ENCODE measurements around the gene RAB8A. TPM values are rescaled to one million over a fixed set of nuclear protein-coding genes. Genes with fewer than 3 reads are reported as not detected.

RAB8A gene
- total RNA-seq, 1 experiment from 2014 or later: 108 TPM

DNA sequence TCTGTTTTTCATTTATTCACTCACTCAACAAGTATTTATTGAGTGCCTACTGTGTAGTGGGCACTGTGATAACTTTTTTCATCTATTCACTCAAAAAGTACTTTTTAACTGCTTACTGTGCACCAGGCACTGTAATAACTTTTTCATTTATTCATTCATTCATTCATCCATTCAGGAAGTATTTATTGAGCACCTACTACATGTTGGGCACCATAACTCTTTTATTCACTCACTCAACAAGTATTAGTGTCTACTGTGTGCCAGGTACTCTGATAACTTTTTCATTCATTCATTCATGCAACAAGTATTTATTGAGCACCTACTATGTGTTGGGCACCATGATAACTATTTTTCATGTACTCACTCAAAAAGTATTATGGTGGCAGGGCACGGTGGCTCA, 54.7 kb downstream of the RAB8A start:
- intact Hi-C loops (cut with micrococcal nuclease; ENCODE audit: unreplicated experiment): no loop called here
- CTCF ChIA-PET: no interaction called here

DNA sequence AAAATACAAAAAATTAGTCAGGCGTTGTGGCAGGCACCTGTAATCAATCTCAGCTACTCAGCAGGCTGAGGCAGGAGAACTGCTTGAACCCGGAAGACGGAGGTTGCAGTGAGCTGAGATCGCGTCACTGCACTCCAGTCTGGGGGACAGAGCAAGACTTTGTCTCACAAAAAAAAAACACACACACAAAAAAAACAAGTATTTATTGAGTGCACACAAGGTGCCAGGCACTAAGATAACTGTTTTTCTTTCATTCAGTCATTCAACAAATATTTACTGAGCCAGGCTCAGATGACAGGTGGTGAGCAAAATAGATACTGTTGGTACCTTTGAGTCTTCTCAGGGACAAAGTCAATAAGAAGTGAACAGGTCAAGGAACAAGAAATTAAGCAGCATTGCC, 55.4 kb downstream of the RAB8A start:
- intact Hi-C loops (cut with micrococcal nuclease; ENCODE audit: unreplicated experiment): no loop called here
- H3K36me3 Mint-ChIP-seq (ENCODE audit: insufficient read depth, unreplicated experiment): no peaks in the 10 kb centered on the region
- BruUV-seq (replicated peaks): no TSS peak
- ChIA-PET CTCF (no interaction called here), POLR2A (no interaction called here)
- H3K4me1 Mint-ChIP-seq (ENCODE audit: low read depth, unreplicated experiment): no peaks in the 10 kb centered on the region
- no peaks in the 10 kb centered on the region for H3K9me3 ChIP-seq
- H3K4me3 ChIP-seq (ENCODE audit: low read depth, low read length): no peak overlapping the region
- DNase-seq: no peak
- H3K9me3 Mint-ChIP-seq (ENCODE audit: unreplicated experiment): no peaks in the 10 kb centered on the region
- no peaks in the 10 kb centered on the region for H3K27me3 ChIP-seq (replicated peaks; ENCODE audit: control insufficient read depth, insufficient read depth, low read length)
- no peak overlapping the region for H3K4me3 Mint-ChIP-seq (ENCODE audit: unreplicated experiment)
- H3K36me3 ChIP-seq (ENCODE audit: control insufficient read depth, insufficient read depth, low read length): no peaks in the 10 kb centered on the region
- no peaks in the 10 kb centered on the region for H3K27me3 Mint-ChIP-seq (ENCODE audit: insufficient read depth, unreplicated experiment)
- TF ChIP-seq, protein P1, sequence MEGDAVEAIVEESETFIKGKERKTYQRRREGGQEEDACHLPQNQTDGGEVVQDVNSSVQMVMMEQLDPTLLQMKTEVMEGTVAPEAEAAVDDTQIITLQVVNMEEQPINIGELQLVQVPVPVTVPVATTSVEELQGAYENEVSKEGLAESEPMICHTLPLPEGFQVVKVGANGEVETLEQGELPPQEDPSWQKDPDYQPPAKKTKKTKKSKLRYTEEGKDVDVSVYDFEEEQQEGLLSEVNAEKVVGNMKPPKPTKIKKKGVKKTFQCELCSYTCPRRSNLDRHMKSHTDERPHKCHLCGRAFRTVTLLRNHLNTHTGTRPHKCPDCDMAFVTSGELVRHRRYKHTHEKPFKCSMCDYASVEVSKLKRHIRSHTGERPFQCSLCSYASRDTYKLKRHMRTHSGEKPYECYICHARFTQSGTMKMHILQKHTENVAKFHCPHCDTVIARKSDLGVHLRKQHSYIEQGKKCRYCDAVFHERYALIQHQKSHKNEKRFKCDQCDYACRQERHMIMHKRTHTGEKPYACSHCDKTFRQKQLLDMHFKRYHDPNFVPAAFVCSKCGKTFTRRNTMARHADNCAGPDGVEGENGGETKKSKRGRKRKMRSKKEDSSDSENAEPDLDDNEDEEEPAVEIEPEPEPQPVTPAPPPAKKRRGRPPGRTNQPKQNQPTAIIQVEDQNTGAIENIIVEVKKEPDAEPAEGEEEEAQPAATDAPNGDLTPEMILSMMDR (IDR thresholded peaks at IDR 0.05; ENCODE audit: insufficient read depth in 1 of 2, low read depth in 1 of 2, low read length in 1 of 2, severe bottlenecking in 1 of 2, unreplicated experiment in 1 of 2): no peak
- H3K4me1 ChIP-seq: peaks cover 5% of the 10 kb centered on the region
- H3K27ac Mint-ChIP-seq (ENCODE audit: unreplicated experiment): no peak overlapping the region

More for the DNA sequence above, 54.7 kb downstream of the RAB8A start:
- Mint-ChIP-seq H3K4me1 (ENCODE audit: low read depth, unreplicated experiment) (no peaks in the 10 kb centered on the region), H3K27me3 (ENCODE audit: insufficient read depth, unreplicated experiment) (no peaks in the 10 kb centered on the region), H3K4me3 (ENCODE audit: unreplicated experiment) (no peak overlapping the region), H3K9me3 (ENCODE audit: unreplicated experiment) (no peaks in the 10 kb centered on the region), H3K36me3 (ENCODE audit: insufficient read depth, unreplicated experiment) (no peaks in the 10 kb centered on the region), H3K27ac (ENCODE audit: unreplicated experiment) (no peak overlapping the region)
- Histone ChIP-seq H3K27me3 (replicated peaks; ENCODE audit: control insufficient read depth, insufficient read depth, low read length) (no peaks in the 10 kb centered on the region), H3K9me3 (no peaks in the 10 kb centered on the region), H3K36me3 (ENCODE audit: control insufficient read depth, insufficient read depth, low read length) (no peaks in the 10 kb centered on the region), H3K4me3 (ENCODE audit: low read depth, low read length) (no peak overlapping the region), H3K4me1 (no peaks in the 10 kb centered on the region)
- no TSS peak for BruUV-seq (replicated peaks)
- DNase-seq: no peak
- POLR2A ChIA-PET: no interaction called here
- TF ChIP-seq, protein P1 (IDR thresholded peaks at IDR 0.05; ENCODE audit: insufficient read depth in 1 of 2, low read depth in 1 of 2, low read length in 1 of 2, severe bottlenecking in 1 of 2, unreplicated experiment in 1 of 2): no peak

DNA sequence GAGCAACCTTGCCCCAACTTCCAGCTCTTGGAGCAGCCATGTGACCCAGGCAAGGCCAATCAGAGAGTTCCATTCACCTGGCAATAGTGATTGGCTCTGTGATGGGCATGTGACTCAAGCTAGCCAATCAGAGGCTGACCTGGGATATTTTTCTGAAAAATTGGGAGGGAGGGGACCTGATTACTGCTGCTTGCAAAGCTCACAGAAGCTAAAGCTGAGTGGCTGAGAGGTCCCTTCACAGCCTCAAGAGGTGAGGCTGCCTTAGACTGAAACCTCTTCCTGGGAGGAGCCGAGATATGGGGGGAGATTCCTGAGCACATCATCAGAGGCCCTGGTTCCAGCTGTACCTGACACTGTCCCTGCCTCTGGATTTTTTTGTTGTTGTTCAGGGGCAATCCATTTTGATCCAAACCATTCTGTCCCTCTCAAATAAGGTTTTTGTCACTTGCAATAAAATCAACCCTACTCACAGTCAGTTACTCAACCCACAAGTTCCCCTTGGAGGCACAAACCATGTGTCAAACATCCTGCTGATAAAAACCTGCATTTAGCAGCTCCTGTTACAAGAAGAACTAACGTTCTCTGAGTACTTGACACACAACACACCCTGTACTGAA, 56.9 kb downstream of the RAB8A start:
- Mint-ChIP-seq H3K27me3 (ENCODE audit: insufficient read depth, unreplicated experiment) (no peaks in the 10 kb centered on the region), H3K27ac (ENCODE audit: unreplicated experiment) (no peak overlapping the region), H3K4me3 (ENCODE audit: unreplicated experiment) (no peak overlapping the region), H3K9me3 (ENCODE audit: unreplicated experiment) (no peaks in the 10 kb centered on the region), H3K4me1 (ENCODE audit: low read depth, unreplicated experiment) (peaks cover 10% of the 10 kb centered on the region), H3K36me3 (ENCODE audit: insufficient read depth, unreplicated experiment) (no peaks in the 10 kb centered on the region)
- intact Hi-C loops (cut with micrococcal nuclease; ENCODE audit: unreplicated experiment): no loop called here
- Histone ChIP-seq H3K4me1 (peaks cover 16% of the 10 kb centered on the region), H3K36me3 (ENCODE audit: control insufficient read depth, insufficient read depth, low read length) (no peaks in the 10 kb centered on the region), H3K9me3 (no peaks in the 10 kb centered on the region), H3K27me3 (replicated peaks; ENCODE audit: control insufficient read depth, insufficient read depth, low read length) (no peaks in the 10 kb centered on the region), H3K4me3 (ENCODE audit: low read depth, low read length) (no peak overlapping the region)
- ChIA-PET CTCF (interaction anchor here (0.5 kb wide), 1 partner anchor 21 kb away, joined by 3 read pairs; no protein-coding TSS in a partner anchor), POLR2A (no interaction called here)
- TF ChIP-seq, protein P1 (IDR thresholded peaks at IDR 0.05; ENCODE audit: insufficient read depth in 1 of 2, low read depth in 1 of 2, low read length in 1 of 2, severe bottlenecking in 1 of 2, unreplicated experiment in 1 of 2): no peak
- BruUV-seq (replicated peaks): no TSS peak
- DNase-seq: no peak
